PFSK-1 (cell line): ENCODE results near the gene SLC51A.

Experiments used
- FOXP2 ChIP-seq: optimal IDR thresholded peaks from 2 replicates; pipeline ENCODE3; 2011; ENCODE audit warnings: borderline replicate concordance, control low read depth, inconsistent platforms; ENCODE audit not compliant: insufficient read depth; ENCODE audit errors: extremely low read length, extremely low read depth
- POLR2AphosphoS5 ChIP-seq: IDR thresholded peaks from 2 replicates; pipeline ENCODE4 v1.6.1; 2012; ENCODE audit warnings: low read depth, mild to moderate bottlenecking, control low read depth, low read length, moderate library complexity
- SIN3A ChIP-seq: IDR thresholded peaks from 2 replicates; pipeline ENCODE4 v1.6.1; 2012; ENCODE audit warnings: mild to moderate bottlenecking, low read length, moderate library complexity, borderline replicate concordance; ENCODE audit not compliant: insufficient read depth
- TAF1 ChIP-seq: IDR thresholded peaks from 2 replicates; pipeline ENCODE4 v1.6.1; 2012; ENCODE audit warnings: low read length, control low read depth, borderline replicate concordance; ENCODE audit not compliant: insufficient read depth
- TF ChIP-seq, protein P1 (sequence below), 2 experiments: IDR thresholded peaks; 2 replicates each; pipeline versions ENCODE4 v1.6.1 to v1.8.0; 2011 to 2012; ENCODE audit warnings: low read depth in 2 of 2, low read length in 2 of 2, control low read depth in 1 of 2, inconsistent platforms in 1 of 2, mild to moderate bottlenecking in 1 of 2, moderate library complexity in 1 of 2; ENCODE audit not compliant: insufficient read depth in 1 of 2

The SLC51A gene

DNA sequence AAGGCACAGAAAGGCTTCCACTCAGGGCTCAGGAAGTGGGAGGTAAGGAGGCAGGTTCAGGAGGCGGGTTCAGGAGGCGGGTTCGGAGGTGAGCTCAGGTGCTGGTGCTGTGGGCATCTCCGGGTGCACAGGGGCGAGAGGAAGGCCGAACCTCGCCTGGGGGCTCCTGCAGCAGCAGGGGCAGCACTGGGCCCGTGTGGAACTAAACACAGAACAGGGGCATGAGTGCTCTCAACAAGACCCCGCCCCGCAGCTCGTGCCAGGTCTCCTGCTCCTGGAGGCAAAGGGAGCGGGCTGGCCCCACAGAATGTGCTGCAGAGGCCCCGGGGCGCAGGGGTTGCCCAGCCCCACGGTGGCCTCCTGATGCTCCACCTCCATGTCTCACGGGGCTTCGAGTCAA is 18.8 kb upstream of the SLC51A start:
- TF ChIP-seq FOXP2 = no peak

DNA sequence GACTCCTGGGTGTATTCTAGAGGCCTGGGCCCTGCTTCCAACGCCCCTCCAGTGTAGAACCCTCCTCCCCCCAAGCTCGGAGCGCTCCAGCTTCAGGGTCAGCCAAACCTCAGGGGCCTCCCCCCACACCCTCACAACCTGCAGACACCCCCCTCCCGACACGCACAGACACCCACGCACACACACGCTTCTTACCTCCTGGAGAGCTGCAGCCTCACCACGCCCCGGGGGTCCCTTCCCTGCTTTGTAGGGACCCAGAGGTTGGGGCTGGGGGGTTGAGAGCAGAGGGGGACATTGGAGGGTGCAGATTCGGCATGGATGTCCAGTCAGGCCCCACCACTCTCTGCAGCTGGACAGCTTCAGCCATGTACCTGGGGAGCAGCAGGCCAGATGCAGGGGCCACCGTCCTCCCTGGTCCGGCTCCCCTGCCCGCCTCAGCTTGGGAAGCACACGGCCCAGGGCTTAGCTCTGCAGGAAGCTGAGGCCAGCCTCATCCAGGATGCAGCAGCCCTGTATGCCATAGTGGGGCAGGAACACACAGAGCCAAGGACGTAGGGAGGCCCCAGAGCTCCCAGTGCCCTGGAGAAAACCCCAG is 18.2 kb upstream of the SLC51A start:
- TF ChIP-seq TAF1 (no peak), POLR2AphosphoS5 (no peak), SIN3A (no peak), FOXP2 (no peak)
- TF ChIP-seq, protein P1, sequence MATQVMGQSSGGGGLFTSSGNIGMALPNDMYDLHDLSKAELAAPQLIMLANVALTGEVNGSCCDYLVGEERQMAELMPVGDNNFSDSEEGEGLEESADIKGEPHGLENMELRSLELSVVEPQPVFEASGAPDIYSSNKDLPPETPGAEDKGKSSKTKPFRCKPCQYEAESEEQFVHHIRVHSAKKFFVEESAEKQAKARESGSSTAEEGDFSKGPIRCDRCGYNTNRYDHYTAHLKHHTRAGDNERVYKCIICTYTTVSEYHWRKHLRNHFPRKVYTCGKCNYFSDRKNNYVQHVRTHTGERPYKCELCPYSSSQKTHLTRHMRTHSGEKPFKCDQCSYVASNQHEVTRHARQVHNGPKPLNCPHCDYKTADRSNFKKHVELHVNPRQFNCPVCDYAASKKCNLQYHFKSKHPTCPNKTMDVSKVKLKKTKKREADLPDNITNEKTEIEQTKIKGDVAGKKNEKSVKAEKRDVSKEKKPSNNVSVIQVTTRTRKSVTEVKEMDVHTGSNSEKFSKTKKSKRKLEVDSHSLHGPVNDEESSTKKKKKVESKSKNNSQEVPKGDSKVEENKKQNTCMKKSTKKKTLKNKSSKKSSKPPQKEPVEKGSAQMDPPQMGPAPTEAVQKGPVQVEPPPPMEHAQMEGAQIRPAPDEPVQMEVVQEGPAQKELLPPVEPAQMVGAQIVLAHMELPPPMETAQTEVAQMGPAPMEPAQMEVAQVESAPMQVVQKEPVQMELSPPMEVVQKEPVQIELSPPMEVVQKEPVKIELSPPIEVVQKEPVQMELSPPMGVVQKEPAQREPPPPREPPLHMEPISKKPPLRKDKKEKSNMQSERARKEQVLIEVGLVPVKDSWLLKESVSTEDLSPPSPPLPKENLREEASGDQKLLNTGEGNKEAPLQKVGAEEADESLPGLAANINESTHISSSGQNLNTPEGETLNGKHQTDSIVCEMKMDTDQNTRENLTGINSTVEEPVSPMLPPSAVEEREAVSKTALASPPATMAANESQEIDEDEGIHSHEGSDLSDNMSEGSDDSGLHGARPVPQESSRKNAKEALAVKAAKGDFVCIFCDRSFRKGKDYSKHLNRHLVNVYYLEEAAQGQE (IDR thresholded peaks at IDR 0.05; ENCODE audit: insufficient read depth in 1 of 2, low read depth in 2 of 2, low read length in 2 of 2) = no peak

DNA sequence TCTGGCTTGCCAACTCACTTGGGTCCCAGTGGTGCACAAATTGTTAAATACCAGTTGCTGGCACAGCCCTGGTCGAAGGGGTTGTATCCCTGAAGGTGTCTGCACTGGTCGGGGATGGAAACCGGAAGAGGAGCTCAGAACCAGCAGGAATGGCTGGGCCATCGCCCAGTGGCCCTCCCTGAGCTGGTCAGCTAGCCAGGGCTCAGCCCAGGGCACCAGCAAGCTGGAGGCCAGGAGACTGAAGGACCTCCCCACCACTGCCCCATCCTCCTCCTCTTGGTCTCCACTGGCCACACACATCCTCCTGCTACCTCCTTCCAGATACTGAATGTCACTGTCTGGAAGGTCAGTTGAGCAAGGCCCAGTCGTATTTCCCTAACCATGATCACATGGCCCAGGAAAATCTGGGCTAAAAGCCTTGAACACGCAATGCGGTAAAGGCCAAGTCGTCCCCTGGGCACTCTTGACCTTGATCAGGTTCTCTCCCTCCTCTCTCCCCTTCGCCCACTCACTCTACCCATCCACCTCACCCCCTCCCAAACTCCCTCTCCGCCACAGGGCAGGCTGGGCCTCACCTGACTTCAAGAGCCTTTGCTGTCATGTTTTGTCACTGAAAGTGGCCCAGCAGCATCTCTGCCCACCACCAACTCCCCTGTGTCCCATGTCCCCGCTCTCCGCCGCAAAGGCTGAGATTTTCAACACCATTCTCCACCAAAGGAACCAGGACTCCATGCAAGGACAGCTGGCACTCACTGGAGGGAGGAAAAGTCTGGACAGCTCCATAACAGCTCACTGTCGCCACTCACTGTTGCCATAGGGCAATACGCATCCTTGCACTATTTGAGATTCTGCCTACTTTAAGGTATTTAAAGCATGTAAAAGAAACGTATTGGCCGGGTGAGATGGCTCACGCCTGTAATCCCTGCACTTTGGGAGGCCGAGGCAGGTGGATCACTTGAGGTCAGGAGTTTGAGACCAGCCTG is 17.3 kb upstream of the SLC51A start:
- TF ChIP-seq FOXP2 (no peak), TAF1 (no peak), SIN3A (no peak)
- TF ChIP-seq, protein P1 (IDR thresholded peaks at IDR 0.05; ENCODE audit: insufficient read depth in 1 of 2, low read depth in 2 of 2, low read length in 2 of 2) = no peak

DNA sequence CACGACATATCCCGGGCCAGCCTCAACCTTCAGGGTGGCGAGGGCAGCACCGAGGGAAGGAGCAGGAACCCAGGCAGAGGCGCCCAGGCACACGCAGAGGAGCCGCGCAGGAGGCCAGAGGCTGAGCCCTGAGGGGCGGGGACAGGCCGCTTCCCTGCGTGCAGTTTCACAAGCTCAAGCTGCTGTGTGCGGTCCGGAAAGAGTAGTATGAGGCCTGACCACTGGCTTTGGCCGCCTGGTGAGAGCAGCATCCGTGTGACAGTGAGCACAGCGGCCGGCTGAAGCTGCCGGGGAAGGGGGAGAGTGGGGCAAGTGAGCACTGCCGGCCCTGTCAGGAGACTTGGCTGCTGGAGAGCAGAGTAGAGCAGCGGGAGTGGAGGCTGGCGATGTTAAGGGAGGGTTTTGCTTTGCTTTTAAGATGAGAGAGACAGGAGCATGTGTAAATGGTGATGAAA is 13.8 kb upstream of the SLC51A start:
- no peak for TF ChIP-seq TAF1
- TF ChIP-seq POLR2AphosphoS5 = no peak
- no peak for TF ChIP-seq FOXP2
- TF ChIP-seq, protein P1 (IDR thresholded peaks at IDR 0.05; ENCODE audit: insufficient read depth in 1 of 2, low read depth in 2 of 2, low read length in 2 of 2) = no peak
- no peak for TF ChIP-seq SIN3A

DNA sequence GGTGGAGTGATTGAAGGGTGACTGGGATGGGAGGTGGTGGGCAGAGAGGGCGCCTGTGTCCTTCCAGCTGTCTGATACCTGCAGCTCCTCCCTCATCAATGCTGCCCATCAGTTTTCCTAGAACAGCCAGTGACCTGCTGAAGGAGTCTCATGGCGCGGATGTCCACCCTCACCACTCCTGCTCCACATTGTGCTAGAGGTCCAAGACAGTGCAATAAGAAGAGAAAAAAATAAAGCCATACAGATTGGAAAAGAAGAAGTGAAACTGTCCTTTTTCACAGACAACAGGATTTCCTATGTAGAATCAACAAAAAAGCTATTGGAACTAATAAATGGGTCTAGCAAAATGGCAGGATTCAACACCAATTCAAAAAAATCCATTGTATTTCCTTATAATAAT is 12.5 kb upstream of the SLC51A start:
- TF ChIP-seq POLR2AphosphoS5 = no peak
- TF ChIP-seq FOXP2 = no peak
- no peak for TF ChIP-seq SIN3A
- TF ChIP-seq TAF1 = no peak
- TF ChIP-seq, protein P1 (IDR thresholded peaks at IDR 0.05; ENCODE audit: insufficient read depth in 1 of 2, low read depth in 2 of 2, low read length in 2 of 2) = no peak
